Renal cortex interstitium (tissue), 15 donors: ENCODE results near the gene AGAP1. TPM values are rescaled to one million over a fixed set of nuclear protein-coding genes. Genes with fewer than 3 reads are reported as not detected.
A peak's percentile ranks its signal among the peaks of the same experiment; 100 is the strongest.

Experiments used
- DNase-seq, 11 donors: peaks; one replicate each; pipeline ENCODE4 v3.0.0-alpha.2; 2013; ENCODE audit warnings: low read depth in 9 of 11, low spot score in 4 of 11; ENCODE audit errors: extremely low read depth in 1 of 11
- long read RNA-seq, 16 experiments: transcript quantifications; one replicate each; lab custom pipeline, GENCODE V29; 2026
- polyA plus RNA-seq, 3 donors: library from polyadenylated mRNA; unstranded; fragments of 120-200 nt; gene quantifications; one replicate each; pipeline ENCODE4 v1.2.1, GENCODE V29; 2013; ENCODE audit not compliant: insufficient read length in 3 of 3

Gene AGAP1
- polyA plus RNA-seq: 10 to 100 TPM; 19.1 to 22.8 (median 22.0) TPM
- long read RNA-seq, donor 1: 0 reads
- long read RNA-seq, donor 2: 0 reads
- long read RNA-seq, donor 3: 0 reads
- long read RNA-seq, donor 4, full-length matches to known transcripts: 1 of 1 reads
- long read RNA-seq, donor 4, partial matches to known transcripts: 0 of 1 reads
- long read RNA-seq, donor 4, other reads (novel, unspliced or antisense): 0 of 1 reads
- long read RNA-seq, donor 5: 0 reads
- long read RNA-seq, donor 6, full-length matches to known transcripts: 1 of 7 reads
- long read RNA-seq, donor 6, partial matches to known transcripts: 6 of 7 reads
- long read RNA-seq, donor 6, other reads (novel, unspliced or antisense): 0 of 7 reads
- long read RNA-seq, donor 7: 0 reads
- long read RNA-seq, donor 8, partial matches to known transcripts: 27 of 27 reads
- long read RNA-seq, donor 8, other reads (novel, unspliced or antisense): 0 of 27 reads
- long read RNA-seq, donor 9, full-length matches to known transcripts: 1 of 1 reads
- long read RNA-seq, donor 9, partial matches to known transcripts: 0 of 1 reads
- long read RNA-seq, donor 9, other reads (novel, unspliced or antisense): 0 of 1 reads
- long read RNA-seq, donor 10, partial matches to known transcripts: 10 of 10 reads
- long read RNA-seq, donor 10, other reads (novel, unspliced or antisense): 0 of 10 reads
- long read RNA-seq, donor 11, full-length matches to known transcripts: 2 of 2 reads
- long read RNA-seq, donor 11, partial matches to known transcripts: 0 of 2 reads
- long read RNA-seq, donor 11, other reads (novel, unspliced or antisense): 0 of 2 reads
- long read RNA-seq, donor 12: 0 reads
- long read RNA-seq, donor 13, full-length matches to known transcripts: 1 of 18 reads
- long read RNA-seq, donor 13, partial matches to known transcripts: 17 of 18 reads
- long read RNA-seq, donor 13, other reads (novel, unspliced or antisense): 0 of 18 reads
- long read RNA-seq, donor 14: 0 reads
- long read RNA-seq, donor 15: 0 reads
- long read RNA-seq, donor 16, full-length matches to known transcripts: 2 of 9 reads
- long read RNA-seq, donor 16, partial matches to known transcripts: 7 of 9 reads
- long read RNA-seq, donor 16, other reads (novel, unspliced or antisense): 0 of 9 reads

GRCh38 chr2:235493775-235494715 is at the start of gene AGAP1:
Gene AGAP1, plus strand, starts transcription at chr2:235494043.
- peak in 10 of 11 donors; percentile 56 to 87 (median 82) for DNase-seq

- no peak for DNase-seq
These were observed 49.7 kb upstream of the AGAP1 start for GRCh38 chr2:235444101-235444597.

DNA sequence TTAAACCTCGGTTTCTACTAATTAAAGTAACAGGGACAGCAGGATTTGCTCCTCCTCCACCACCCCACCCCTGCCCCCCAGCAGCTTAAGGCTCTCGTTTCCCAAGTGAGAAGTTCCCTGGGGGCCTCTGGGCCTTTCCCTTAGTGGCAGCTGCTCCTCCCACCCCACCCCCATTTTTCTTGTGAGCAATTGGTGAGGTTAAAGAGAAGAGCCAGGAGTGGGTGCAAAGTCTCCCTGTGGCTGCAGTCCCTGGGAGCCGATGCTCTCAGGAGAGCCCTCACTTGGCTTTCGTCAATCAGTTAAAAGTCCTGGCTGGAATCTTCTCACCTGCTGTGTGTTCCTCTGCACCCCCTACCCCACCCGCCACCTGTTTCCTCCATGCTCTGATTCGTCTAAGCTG is 48.7 kb upstream of the AGAP1 start:
- DNase-seq: no peak

DNA sequence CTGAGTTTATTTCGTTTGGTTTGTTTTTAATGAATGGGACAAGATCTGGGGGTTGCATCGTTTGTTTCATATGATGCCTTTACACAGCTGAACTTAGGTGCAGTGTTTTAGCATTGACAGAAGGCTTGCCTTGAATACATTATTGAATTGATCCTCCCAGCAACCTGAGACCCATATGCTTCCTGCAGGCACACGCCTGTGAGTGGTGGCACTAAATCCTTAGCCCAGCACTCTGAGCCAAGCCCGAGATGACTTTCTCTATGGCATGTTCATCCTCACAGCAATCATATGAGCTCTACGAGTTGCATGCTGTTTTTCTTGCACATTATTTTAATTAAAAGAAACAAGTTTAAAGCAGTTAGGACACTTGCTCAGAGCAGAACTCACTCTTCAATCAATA is 47.8 kb upstream of the AGAP1 start:
- DNase-seq: no peak

GRCh38 chr2:235447210-235447609 is 46.6 kb upstream of the AGAP1 start:
- no peak for DNase-seq

- DNase-seq: no peak
These were observed 44.3 kb upstream of the AGAP1 start for GRCh38 chr2:235449568-235449967.

DNA sequence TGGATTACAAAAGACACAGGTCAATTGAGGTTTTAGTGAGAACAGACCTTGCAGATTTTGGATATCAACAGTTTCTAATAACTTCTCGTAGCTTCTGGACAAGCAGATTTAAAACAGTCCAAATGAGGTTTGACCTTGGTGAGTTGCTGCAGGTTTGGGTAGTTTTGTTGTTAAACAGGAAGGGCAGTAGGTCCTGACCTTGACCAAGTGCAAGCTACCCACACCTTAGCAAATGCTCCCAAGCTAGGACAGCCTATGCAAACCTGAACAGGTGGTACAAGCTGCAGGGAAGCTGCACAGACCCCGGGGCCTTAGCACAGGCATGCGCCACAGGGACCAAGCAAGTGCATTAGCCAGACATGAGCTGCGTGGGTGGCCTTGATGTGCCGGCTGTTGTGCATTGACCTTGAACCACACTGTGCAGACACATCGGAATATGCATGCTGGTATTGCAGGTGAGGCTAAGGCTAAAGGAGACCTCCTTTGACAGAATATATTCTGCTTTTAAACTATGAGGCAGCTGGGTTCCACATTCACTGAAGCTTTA is 40.2 kb upstream of the AGAP1 start:
- no peak for DNase-seq

- DNase-seq: peak in 1 of 11 donors; percentile 48
These were observed 35.0 kb upstream of the AGAP1 start for GRCh38 chr2:235458839-235459273.

DNA sequence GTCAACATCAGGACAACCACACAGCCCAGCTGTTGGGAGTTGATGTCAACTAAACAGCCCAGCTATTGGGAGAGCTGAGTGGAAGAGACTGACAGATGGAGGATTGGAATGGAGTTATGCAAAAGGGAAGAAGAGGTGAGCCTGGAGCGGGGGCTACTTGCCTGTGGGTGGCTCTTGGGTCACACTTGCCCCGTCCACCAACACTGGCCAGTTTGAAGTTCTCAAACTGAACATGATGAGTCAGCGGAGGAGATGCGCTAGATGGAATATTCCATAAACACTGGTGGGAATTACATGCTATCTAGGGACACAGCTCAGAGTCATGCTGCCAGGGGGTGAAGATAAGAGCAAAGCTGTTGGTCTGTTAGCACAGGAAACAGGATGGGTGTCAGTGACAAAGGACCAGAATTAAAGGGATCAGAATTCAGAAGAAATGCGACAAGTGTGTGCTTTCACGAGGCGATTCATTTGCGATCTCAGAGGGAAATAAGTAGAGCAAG is 33.2 kb upstream of the AGAP1 start:
- no peak for DNase-seq

DNA sequence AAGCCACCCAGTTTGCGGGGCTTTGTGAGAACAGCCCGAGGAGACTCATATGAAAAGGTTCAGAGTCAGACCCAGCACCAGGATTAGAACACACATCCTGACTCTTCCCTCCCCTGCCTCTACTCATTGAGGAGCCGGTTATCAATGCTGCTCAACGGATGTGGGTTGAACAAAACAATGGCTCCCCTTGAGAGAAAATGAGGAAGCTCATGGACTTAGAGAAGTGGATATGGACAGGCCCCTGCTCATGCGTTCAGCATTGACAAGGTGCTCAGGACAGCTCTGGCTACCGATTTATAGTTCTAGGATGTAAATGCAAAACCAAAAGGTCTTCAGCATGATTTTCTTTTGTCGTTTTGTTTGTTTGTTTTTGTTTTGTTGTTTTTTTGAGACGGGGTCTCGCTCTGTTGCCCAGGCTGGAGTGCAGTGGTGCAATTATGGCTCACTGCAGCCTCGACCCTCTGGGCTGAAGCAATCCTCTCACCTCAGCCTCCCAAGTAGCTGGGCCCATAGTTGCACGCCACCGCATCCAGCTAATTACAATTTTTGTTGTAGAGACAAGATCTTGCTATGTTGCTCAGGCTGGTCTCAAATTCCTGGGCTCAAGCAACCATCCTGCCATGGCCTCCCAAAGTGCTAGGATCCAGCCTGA is 32.0 kb upstream of the AGAP1 start:
- no peak for DNase-seq

GRCh38 chr2:235462415-235462790 is 31.4 kb upstream of the AGAP1 start:
- DNase-seq: no peak

DNA sequence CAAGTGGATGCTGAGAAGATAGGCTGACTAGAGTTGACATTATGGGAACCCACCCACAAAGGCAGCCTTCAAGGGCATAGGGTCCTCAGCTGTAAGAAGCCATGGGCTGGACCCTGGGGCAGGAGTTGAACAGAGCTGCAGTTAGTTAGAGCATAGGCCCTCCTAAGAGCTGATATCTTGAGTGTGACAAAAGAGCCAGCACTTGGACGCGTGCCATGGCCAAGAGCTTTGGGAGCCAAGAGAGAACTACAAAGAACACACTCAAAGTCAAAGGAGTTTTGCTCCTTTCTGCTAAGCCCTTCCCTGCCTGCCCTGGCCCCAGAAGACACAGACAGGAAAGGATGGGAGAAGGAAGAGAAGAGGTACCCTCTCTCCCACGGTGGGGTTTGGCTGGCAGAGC is 29.9 kb upstream of the AGAP1 start:
- DNase-seq: no peak

DNA sequence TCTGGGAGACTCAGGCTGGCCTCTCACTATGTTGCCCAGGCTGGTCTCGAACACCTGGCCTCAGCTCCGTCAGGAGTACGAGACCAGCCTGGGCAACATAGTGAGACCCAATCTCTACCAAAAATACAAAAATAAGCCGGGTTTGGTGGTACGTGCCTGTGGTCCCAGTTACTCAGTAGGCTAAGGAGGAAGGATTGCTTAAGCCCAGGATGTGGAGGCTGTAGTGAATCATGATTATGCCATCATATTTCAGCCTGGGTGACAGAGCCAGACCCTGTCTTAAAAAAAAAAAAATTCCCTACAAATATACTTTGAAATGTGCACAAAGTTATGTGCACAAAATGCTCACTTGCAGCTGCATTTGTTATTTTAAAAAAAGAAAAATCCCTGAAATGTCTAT is 26.3 kb upstream of the AGAP1 start:
- no peak for DNase-seq

DNA sequence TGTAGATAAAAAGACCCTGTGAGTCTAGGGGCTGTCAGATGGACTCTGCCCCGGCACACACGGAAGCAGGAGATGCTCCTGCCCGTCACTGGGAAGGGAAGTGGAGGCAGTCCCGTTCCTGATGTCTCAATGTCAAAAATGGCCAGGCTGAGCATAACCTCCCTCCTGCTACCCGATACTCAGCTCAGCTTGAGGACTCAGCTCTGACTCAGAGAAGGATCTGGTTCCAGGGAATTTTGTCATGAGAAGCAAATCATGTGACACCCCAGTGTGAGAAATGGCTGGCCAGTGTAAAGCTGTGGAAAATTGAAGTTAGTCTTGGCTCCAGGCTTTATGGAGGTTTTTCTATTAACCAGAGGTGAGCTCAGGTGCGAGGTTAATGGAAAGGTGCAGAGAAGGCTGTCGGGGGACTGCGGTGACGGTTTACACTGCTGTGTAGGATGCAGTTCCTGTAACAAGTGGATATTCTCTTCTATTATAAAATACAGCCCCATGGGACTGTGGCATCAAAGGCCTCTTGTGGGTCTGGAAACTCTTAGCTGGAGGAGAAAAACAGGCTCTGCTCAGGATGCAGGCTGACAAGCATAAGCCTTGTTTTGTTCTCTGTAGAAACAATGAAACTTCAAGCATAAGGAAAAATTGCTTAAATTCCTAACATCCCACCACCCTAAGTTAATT is 24.7 kb upstream of the AGAP1 start:
- DNase-seq: peak in 4 of 11 donors; percentile 36 to 67 (median 58)

GRCh38 chr2:235471186-235471747 is 22.6 kb upstream of the AGAP1 start:
- no peak for DNase-seq

DNA sequence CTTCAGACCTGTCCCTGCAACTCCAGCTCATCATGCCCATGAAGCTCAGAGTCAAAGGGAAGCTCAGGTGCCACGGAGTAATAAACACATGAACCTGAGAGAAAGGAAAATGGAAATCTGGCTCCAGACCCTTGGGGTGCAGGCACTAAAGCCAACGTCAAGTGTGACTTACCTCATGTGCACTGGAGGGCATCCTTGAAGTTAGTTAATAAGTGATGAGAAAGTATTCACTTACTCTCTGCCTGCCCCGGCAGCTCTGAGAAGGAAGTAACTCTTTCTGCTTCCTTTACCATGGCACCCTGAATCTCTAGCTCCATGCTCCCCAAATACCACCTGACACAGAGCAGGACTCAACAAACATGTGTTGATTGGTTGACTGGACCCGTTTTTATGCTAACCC is 21.4 kb upstream of the AGAP1 start:
- no peak for DNase-seq

- no peak for DNase-seq
These were observed 15.2 kb upstream of the AGAP1 start for GRCh38 chr2:235478609-235479008.
